SJSA1 (cell line): ENCODE data around the gene DEGS1. TPM values are rescaled to one million over a fixed set of nuclear protein-coding genes. Genes with fewer than 3 reads are reported as not detected.
"Not testable (repeated sequence)": the region's sequence is repeated elsewhere in the genome, so short reads cannot be mapped to it uniquely, and the experiment has no call there.

Source experiments
- DNase-seq, 2 experiments: peaks; one replicate each; pipeline ENCODE4 v3.0.0-alpha.2; 2015 to 2020; ENCODE audit warnings: low spot score in 2 of 2, low read depth in 1 of 2
- H3K27ac ChIP-seq: fragments of 250-450 bp; sonication (Bioruptor Pico); 2 replicates; pipeline ENCODE4 v1.5.1; 2020; ENCODE audit warnings: mild to moderate bottlenecking, moderate library complexity
- H3K27me3 ChIP-seq: fragments of 250-450 bp; sonication (Bioruptor Pico); replicated peaks from 2 replicates; pipeline ENCODE4 v1.5.1; 2020; ENCODE audit warnings: mild to moderate bottlenecking, moderate library complexity
- H3K36me3 ChIP-seq: fragments of 250-450 bp; sonication (Bioruptor Pico); 2 replicates; pipeline ENCODE4 v1.5.1; 2020; ENCODE audit warnings: mild to moderate bottlenecking
- H3K4me1 ChIP-seq: fragments of 250-450 bp; sonication (Bioruptor Pico); replicated peaks from 2 replicates; pipeline ENCODE4 v1.6.1; 2021; ENCODE audit warnings: mild to moderate bottlenecking
- H3K4me3 ChIP-seq: fragments of 250-450 bp; sonication (Bioruptor Pico); 2 replicates; pipeline ENCODE4 v1.5.1; 2020; ENCODE audit warnings: mild to moderate bottlenecking
- H3K9me3 ChIP-seq: fragments of 250-450 bp; sonication (Bioruptor Pico); replicated peaks from 2 replicates; pipeline ENCODE4 v1.5.1; 2020; ENCODE audit warnings: mild to moderate bottlenecking
- total RNA-seq: library from RNA; depleted of rRNA; stranded (reverse); fragments of >200 nt; shearing (Covaris generic); gene quantifications from 2 replicates; pipeline ENCODE4 v1.2.3, GENCODE V29; 2014

DEGS1 gene
- total RNA-seq, 1 experiment from 2014 or later = 210 TPM

GRCh38 chr1:224189561-224189960, 6.5 kb downstream of the DEGS1 start:
- peaks cover 73% of the 10 kb centered on the region for H3K36me3 ChIP-seq
- H3K4me3 ChIP-seq = no peak overlapping the region
- no peak for DNase-seq

DNA sequence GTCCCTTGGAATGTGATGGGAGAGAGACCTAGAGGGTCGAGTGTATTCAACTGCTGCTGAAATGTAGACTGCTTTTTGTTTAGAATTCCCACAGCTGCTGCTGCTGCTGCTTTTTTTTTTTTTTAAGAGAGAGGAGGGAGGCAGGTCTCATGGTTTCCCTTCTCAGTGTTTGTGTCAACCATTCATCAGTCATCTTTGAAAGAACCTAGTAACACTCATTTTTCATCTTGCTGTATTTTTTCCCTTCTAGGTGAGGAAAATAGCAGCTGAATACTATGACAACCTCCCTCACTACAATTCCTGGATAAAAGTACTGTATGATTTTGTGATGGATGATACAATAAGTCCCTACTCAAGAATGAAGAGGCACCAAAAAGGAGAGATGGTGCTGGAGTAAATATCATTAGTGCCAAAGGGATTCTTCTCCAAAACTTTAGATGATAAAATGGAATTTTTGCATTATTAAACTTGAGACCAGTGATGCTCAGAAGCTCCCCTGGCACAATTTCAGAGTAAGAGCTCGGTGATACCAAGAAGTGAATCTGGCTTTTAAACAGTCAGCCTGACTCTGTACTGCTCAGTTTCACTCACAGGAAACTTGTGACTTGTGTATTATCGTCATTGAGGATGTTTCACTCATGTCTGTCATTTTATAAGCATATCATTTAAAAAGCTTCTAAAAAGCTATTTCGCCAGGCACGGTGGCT, 9.2 kb downstream of the DEGS1 start:
- Histone ChIP-seq H3K36me3 (peaks cover 51% of the 10 kb centered on the region), H3K9me3 (no peaks in the 10 kb centered on the region), H3K4me1 (no peaks in the 10 kb centered on the region), H3K4me3 (no peak overlapping the region), H3K27me3 (no peaks in the 10 kb centered on the region), H3K27ac (no peak overlapping the region)
- no peak for DNase-seq

More at GRCh38 chr1:224189561-224189960, 6.5 kb downstream of the DEGS1 start:
- Histone ChIP-seq H3K27me3 (no peaks in the 10 kb centered on the region), H3K4me1 (peaks cover 7% of the 10 kb centered on the region), H3K27ac (no peak overlapping the region), H3K9me3 (no peaks in the 10 kb centered on the region)

DNA sequence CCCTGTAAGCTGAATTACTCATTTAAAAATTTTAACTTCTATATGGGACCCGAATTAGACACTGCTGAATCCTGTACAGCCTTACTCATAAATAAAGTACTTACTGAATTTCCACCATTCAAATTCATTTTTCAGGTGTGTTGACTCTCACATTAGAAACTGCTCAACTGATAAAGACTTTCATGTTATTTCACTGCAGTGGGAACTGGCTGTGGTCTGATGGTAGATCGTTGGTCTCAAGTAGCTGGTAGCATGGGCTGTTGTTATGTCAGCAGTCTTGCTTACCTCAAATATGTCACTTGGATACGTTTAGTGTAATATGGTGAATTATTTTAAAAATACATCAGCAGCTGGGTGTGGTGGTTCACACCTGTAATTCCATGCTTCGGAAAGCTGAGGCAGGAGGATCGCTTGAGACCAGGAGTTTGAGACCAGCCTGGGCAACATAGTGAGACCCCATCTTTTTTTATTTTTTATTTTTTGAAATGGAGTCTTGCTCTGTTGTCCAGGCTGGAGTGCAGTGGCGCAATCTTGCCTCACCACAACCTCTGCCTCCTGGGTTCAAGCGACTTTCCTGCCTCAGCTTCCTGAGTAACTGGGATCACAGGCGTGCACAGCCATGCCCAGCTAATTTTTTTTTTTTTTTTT, 10.4 kb downstream of the DEGS1 start:
- Histone ChIP-seq H3K4me1 (no peaks in the 10 kb centered on the region), H3K27ac (no peak overlapping the region), H3K4me3 (no peak overlapping the region), H3K9me3 (no peaks in the 10 kb centered on the region), H3K36me3 (peaks cover 44% of the 10 kb centered on the region), H3K27me3 (no peaks in the 10 kb centered on the region)
- DNase-seq = no peak

DNA sequence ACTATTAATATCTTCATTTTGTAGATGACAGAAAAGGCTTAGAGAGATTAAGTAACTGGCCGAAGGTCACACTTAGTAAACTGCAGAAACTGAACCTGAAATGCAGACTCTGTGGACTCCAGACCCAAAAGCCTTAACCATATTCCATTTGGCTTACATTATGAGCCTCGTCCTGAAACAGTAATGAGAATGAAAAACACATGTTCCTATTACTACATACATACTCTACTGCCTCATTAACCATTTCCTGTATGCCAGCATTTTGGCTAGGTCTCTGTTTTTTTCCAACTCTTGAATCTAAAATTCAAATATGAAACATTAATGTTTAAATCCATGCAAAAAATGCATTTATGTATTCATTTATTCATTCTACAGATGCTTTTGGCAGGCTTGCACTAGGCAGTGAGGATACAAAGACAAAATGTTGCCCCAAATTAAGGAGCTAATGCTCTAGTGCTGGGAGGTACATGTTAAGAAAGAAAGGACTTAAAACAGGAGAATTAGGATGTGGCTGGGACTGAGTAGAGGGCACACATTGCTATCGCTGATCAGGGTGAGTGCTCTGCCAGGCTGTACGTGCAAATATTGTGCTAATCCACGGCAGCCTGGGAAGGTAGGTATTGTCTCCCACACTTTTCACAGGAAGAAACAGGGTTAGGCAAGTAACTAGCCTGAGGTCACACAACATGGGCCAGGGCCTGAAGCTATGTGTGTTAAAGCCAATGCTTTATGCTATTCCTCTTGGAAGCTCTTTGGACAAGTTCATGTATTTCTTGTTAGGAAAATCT, 14.0 kb downstream of the DEGS1 start:
- Histone ChIP-seq H3K36me3 (peaks cover 21% of the 10 kb centered on the region), H3K4me3 (no peak overlapping the region), H3K4me1 (no peaks in the 10 kb centered on the region), H3K9me3 (no peaks in the 10 kb centered on the region), H3K27ac (no peak overlapping the region), H3K27me3 (no peaks in the 10 kb centered on the region)
- DNase-seq = no peak

DNA sequence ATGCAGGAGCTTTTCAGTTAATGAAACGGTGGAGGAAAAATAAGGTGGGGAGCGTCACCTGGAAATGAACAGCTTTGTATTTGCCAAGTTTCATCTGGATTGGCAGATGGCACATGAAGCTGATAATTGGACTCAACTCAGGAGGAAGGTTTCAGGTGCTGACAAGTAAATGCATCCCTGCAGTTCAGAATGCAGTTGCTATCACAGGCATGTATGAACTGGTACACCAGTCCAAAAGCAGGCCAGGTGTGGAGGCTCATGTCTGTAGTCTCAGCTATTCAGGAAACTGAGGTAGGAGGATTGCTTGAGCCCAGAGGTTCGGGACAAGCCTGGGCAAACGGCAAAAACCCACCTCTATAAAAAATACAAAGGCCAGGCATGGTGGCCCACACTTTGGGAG, 15.5 kb downstream of the DEGS1 start:
- no peak for DNase-seq

GRCh38 chr1:224199679-224200078, 16.6 kb downstream of the DEGS1 start:
- DNase-seq = no peak
- no peak overlapping the region for H3K4me3 ChIP-seq

More for the DNA sequence above, 15.5 kb downstream of the DEGS1 start:
- Histone ChIP-seq H3K27me3 (no peaks in the 10 kb centered on the region), H3K4me1 (peaks cover 5% of the 10 kb centered on the region; the same call in 1 of the 2 replicates), H3K9me3 (no peaks in the 10 kb centered on the region), H3K27ac (no peak overlapping the region), H3K36me3 (peaks cover 7% of the 10 kb centered on the region), H3K4me3 (no peak overlapping the region)

GRCh38 chr1:224201383-224201782, 18.3 kb downstream of the DEGS1 start:
- Histone ChIP-seq H3K27ac (no peak overlapping the region), H3K9me3 (no peaks in the 10 kb centered on the region), H3K4me3 (no peak overlapping the region), H3K4me1 (peaks cover 23% of the 10 kb centered on the region), H3K27me3 (no peaks in the 10 kb centered on the region), H3K36me3 (no peaks in the 10 kb centered on the region)
- DNase-seq = no peak

More at GRCh38 chr1:224199679-224200078, 16.6 kb downstream of the DEGS1 start:
- Histone ChIP-seq H3K4me1 (peaks cover 10% of the 10 kb centered on the region; the same call in 1 of the 2 replicates), H3K36me3 (no peaks in the 10 kb centered on the region), H3K27ac (no peak overlapping the region), H3K9me3 (no peaks in the 10 kb centered on the region), H3K27me3 (no peaks in the 10 kb centered on the region)

DNA sequence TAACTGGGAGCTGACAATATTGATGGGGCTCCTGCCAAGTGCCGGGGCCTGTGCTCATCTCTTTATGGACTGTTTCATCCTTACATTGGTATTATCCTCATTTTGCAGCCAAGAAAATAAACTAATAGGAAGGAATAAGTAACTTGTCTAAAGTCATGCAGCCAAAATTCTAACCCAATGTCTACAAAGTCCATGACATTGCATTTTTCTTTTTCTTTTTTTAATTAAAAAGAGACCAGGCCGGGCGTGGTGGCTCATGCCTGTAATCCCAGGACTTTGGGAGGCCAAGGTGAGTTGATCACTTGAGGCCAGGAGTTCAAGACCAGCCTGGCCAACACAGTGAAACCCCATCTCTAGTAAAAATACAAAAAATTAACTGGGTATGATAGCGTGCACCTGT, 18.8 kb downstream of the DEGS1 start:
- Histone ChIP-seq H3K36me3 (no peaks in the 10 kb centered on the region), H3K9me3 (no peaks in the 10 kb centered on the region), H3K4me1 (peaks cover 23% of the 10 kb centered on the region), H3K27ac (no peak overlapping the region), H3K4me3 (no peak overlapping the region), H3K27me3 (no peaks in the 10 kb centered on the region)
- no peak for DNase-seq

GRCh38 chr1:224203243-224204016, 20.4 kb downstream of the DEGS1 start:
- no peaks in the 10 kb centered on the region for H3K36me3 ChIP-seq
- peaks cover 23% of the 10 kb centered on the region for H3K4me1 ChIP-seq
- no peak for DNase-seq
- no peaks in the 10 kb centered on the region for H3K9me3 ChIP-seq
- no peaks in the 10 kb centered on the region for H3K27me3 ChIP-seq
- H3K27ac ChIP-seq = no peak overlapping the region
- no peak overlapping the region for H3K4me3 ChIP-seq

- Histone ChIP-seq H3K36me3 (no peaks in the 10 kb centered on the region), H3K4me3 (no peak overlapping the region), H3K9me3 (no peaks in the 10 kb centered on the region), H3K4me1 (peaks cover 23% of the 10 kb centered on the region), H3K27ac (peak overlapping the region; percentile 48), H3K27me3 (no peaks in the 10 kb centered on the region)
- DNase-seq = peak; percentile 69 to 76
These were observed 22.4 kb downstream of the DEGS1 start for GRCh38 chr1:224205438-224205840.

- Histone ChIP-seq H3K27ac (peak overlapping the region; percentile 48), H3K4me1 (peaks cover 23% of the 10 kb centered on the region)
- not testable (repeated sequence) for H3K9me3 ChIP-seq, DNase-seq, H3K36me3 ChIP-seq, H3K4me3 ChIP-seq, H3K27me3 ChIP-seq
These were observed 23.0 kb downstream of the DEGS1 start for GRCh38 chr1:224205931-224206538.

DNA sequence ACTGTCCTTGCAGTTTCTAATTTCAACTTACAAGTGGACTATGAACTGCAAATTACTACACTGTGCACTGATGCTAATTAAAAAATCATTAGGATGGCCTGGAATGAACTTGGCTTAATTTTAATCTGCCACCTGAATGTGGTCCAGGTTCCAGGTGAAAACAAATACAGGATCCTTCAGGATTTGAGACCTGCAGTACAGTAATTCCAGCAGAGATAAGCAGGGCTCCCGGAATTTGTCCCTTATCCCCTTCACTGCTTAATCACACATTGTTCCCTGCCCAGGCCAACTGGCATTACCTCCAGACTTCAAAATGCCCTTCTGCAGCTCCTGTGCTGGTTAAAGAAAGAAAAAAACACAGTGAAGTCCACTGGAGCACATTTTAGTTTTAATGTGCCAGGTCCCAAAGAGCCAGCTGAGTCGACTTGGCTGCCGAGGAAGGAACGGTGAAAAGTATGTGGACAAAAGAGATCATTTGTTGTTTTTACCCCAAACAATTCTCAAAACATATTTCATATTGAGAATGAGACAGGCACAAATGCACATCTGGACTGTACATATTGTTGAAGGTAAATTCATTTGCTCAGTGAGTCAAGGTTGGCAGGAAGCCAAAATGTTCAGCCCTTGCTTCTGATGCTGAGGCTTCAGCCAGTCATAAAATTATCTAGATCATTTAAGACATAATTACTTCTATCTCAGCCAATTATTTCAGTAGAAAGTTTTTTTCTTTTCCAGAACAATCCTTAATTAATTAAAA, 28.3 kb downstream of the DEGS1 start:
- H3K27ac ChIP-seq = no peak overlapping the region
- DNase-seq = no peak
- H3K4me1 ChIP-seq = peaks cover 3% of the 10 kb centered on the region; the same call in 1 of the 2 replicates
- H3K27me3 ChIP-seq = no peaks in the 10 kb centered on the region
- no peaks in the 10 kb centered on the region for H3K36me3 ChIP-seq
- no peak overlapping the region for H3K4me3 ChIP-seq
- no peaks in the 10 kb centered on the region for H3K9me3 ChIP-seq
